Kidney (tissue), 14 donors: ENCODE results near the gene GBX2. TPM values are rescaled to one million over a fixed set of nuclear protein-coding genes. Genes with fewer than 3 reads are reported as not detected.

Experiments
- DNase-seq, 5 donors: peaks; one replicate each; pipeline ENCODE4 v3.0.0-alpha.2; 2013 to 2020
- FAIRE-seq: peaks from 2 replicates; lab custom pipeline; 2012; peaks lifted over from hg19 to GRCh38; lab: Jason Lieb, UNC
- H3K27ac ChIP-seq, 2 donors: one replicate each; pipeline ENCODE4 v1.7.0; 2013; ENCODE audit warnings: low read depth in 2 of 2, low read length in 2 of 2, inconsistent platforms in 1 of 2
- H3K27me3 ChIP-seq: one replicate; pipeline ENCODE4 v1.7.1; 2013; ENCODE audit warnings: low read length, inconsistent platforms; ENCODE audit not compliant: control insufficient read depth, insufficient read depth
- H3K36me3 ChIP-seq, 3 donors: one replicate each; pipeline versions ENCODE4 v1.7.0 to v1.7.1; 2013; ENCODE audit warnings: low read length in 3 of 3, control low read depth in 1 of 3, inconsistent platforms in 1 of 3; ENCODE audit not compliant: insufficient read depth in 3 of 3, control insufficient read depth in 2 of 3
- H3K4me1 ChIP-seq, 3 donors: one replicate each; pipeline versions ENCODE4 v1.7.0 to v1.7.1; 2013; ENCODE audit warnings: low read length in 3 of 3, inconsistent platforms in 1 of 3, low read depth in 1 of 3; ENCODE audit not compliant: control insufficient read depth in 2 of 3, insufficient read depth in 2 of 3
- H3K4me3 ChIP-seq, 3 donors: one replicate each; pipeline versions ENCODE4 v1.7.0 to v1.8.1; 2013; ENCODE audit warnings: low read length in 3 of 3, control low read depth in 1 of 3, inconsistent platforms in 1 of 3
- H3K9ac ChIP-seq, 3 donors: one replicate each; pipeline versions ENCODE4 v1.7.0 to v1.7.1; 2013; ENCODE audit warnings: low read length in 3 of 3, control low read depth in 1 of 3, inconsistent platforms in 1 of 3
- H3K9me3 ChIP-seq, 3 donors: one replicate each; pipeline versions ENCODE4 v1.7.0 to v1.7.1; 2013; ENCODE audit warnings: low read length in 3 of 3, control low read depth in 1 of 3, inconsistent platforms in 1 of 3; ENCODE audit not compliant: control insufficient read depth in 2 of 3, insufficient read depth in 1 of 3
- CTCF ChIP-seq: IDR thresholded peaks from 3 replicates; pipeline ENCODE4 v1.5.1; 2012; ENCODE audit warnings: mild to moderate bottlenecking, moderate library complexity, borderline replicate concordance; ENCODE audit not compliant: insufficient read depth; ENCODE audit errors: extremely low read depth
- intact Hi-C: fragments of 100-400 bp; cut with DNase I; formaldehyde crosslinking; loops from one replicate; pipeline ENCODE4 v1.11.1; 2022
- polyA plus RNA-seq: library from polyadenylated mRNA; stranded (reverse); fragments of 350-450 nt; fragmentation: Illumina TruSeq; extraction: RNeasy Lipid Tissue Mini Kit (QIAGEN cat#74804); gene quantifications from one replicate; pipeline ENCODE4 v1.2.3, GENCODE V29; 2014; ENCODE audit warnings: low read depth, low replicate concordance; ENCODE audit not compliant: insufficient read depth
- total RNA-seq: library from RNA; stranded (reverse); fragmentation: NEBNext Ultra II Directional; extraction: Animal tissue kit (Norgen Biotek cat#: 25700); gene quantifications from one replicate; pipeline ENCODE4 v1.2.1, GENCODE V29; 2021
- donor health status: control.
- donor health status: control.
- donor health status: control.
- donor health status: control.
- donor health status: control.
- donor health status: DM: yes; HTN: yes; CAD: no.
- donor health status: Normal renal cell carcinoma (clear cell type).

GBX2 gene
- total and polyA plus RNA-seq, 2 donors from 2014 or later, result not detected

DNA sequence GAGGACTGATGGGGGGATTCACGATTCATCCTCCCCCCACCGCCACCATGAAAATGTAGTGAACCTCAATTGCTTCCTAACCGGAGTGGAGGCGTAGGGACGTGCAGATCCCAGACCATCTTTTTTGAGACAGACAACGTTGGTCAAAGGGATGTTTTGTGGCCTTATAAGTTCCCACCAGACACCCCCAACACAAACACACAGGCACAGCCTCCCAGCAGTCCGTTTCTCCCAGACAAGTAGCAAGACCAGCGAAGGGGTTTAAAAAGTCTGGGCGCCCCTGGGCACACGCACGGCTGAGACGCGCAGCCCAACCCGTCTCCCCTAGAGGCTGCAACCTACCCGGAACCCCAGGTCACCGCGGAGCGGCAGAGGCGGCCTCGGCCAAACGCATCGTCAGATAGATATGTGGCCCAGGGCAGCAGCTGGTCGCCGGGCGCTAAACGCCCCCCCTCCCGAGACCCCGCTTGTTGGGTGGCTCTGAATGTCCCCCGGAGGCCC is 1.3 kb downstream of the GBX2 start:
- Histone ChIP-seq H3K9ac (no peak overlapping the region), H3K27ac (no peak overlapping the region), H3K4me1 (peaks cover 0 to 9% (median 0%) of the 10 kb centered on the region in 3 donors), H3K4me3 (peak overlapping the region in 1 of 3 donors; percentile 37), H3K27me3 (peaks cover 51% of the 10 kb centered on the region), H3K9me3 (no peaks in the 10 kb centered on the region), H3K36me3 (no peaks in the 10 kb centered on the region)
- no peak for DNase-seq
- FAIRE-seq, result no peak
- no peak for TF ChIP-seq CTCF
- intact Hi-C loops, result no loop called here

GRCh38 chr2:236165842-236166795 is 2.1 kb downstream of the GBX2 start:
- H3K4me3 ChIP-seq, result peak overlapping the region in 1 of 3 donors; percentile 37
- peaks cover 45% of the 10 kb centered on the region for H3K27me3 ChIP-seq
- no peak overlapping the region for H3K9ac ChIP-seq
- FAIRE-seq (no peak), DNase-seq (peak in 4 of 5 donors; percentile 87 to 89 (median 87))
- TF ChIP-seq CTCF, result no peak
- no peaks in the 10 kb centered on the region for H3K36me3 ChIP-seq
- no peaks in the 10 kb centered on the region for H3K9me3 ChIP-seq
- H3K27ac ChIP-seq, result no peak overlapping the region
- intact Hi-C loops, result no loop called here
- peaks cover 0 to 9% (median 0%) of the 10 kb centered on the region in 3 donors for H3K4me1 ChIP-seq

DNA sequence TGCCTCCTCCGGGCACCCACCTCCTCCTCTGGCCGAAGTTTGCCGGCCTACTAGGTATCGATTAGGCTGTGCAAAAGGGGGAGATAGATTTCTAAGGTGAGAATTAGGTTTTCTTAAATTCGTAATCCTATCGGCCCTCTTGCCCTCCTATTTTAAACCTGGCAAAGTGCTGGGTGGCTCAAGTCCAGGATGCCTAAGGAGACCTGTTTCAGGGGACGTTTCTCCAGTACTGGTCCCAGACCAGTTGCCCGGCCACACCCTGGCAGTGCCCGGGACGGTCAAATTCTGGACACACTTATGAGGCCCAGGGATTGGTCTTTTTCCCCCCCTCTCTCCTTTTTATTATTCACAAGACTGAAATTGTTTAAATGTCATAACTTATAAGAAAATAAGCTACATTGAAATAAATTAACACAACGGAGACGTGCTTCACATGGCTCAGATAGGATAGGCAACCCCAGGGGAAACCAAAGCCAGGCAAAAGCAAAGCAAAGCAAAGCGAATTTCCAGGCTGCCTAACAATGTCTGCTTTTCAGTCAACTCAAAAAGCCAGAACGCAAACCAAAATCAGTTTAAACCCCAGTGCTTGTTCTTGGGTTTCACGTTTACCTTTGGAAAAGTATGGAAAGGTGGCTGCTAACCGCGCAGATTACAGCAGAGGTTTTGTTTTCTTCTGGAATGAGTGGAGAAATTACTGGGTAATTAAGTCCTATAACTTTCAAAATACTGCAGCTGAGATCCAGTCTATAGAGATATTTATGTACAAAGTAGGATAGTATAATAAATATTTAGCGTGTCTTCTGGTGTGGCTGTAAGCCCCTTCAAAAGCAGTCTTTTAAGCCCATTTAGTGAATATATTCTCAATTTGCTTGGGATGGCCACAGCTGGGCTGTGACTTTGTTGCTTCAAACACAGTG is 3.0 kb downstream of the GBX2 start:
- intact Hi-C loops, result no loop called here
- Histone ChIP-seq H3K4me3 (no peak overlapping the region), H3K9ac (no peak overlapping the region), H3K4me1 (peaks cover 0 to 9% (median 0%) of the 10 kb centered on the region in 3 donors), H3K27ac (no peak overlapping the region), H3K36me3 (no peaks in the 10 kb centered on the region), H3K27me3 (peaks cover 39% of the 10 kb centered on the region), H3K9me3 (no peaks in the 10 kb centered on the region)
- no peak for DNase-seq
- FAIRE-seq, result no peak
- TF ChIP-seq CTCF, result no peak
